Upper lobe of left lung (tissue), 4 donors: ENCODE results near the gene RNF224.

Experiments used
- EP300 ChIP-seq, 4 donors: sonication (generic); formaldehyde crosslinking; IDR thresholded peaks; one replicate each; pipeline ENCODE4 v1.5.1; 2017; ENCODE audit warnings: antibody characterized with exemption in 4 of 4, control low read depth in 2 of 4
- POLR2A ChIP-seq, 4 donors: fragments of 450-650 bp; IDR thresholded peaks; one replicate each; pipeline ENCODE4 v1.5.1; 2016 to 2017; ENCODE audit warnings: antibody characterized with exemption in 4 of 4, mild to moderate bottlenecking in 2 of 4
- POLR2AphosphoS5 ChIP-seq, 2 donors: sonication (generic); formaldehyde crosslinking; IDR thresholded peaks; one replicate each; pipeline ENCODE4 v1.5.1; 2017; ENCODE audit warnings: antibody characterized with exemption in 2 of 2
- TF ChIP-seq, protein P1 (sequence below), 6 experiments: fragments of 450-650 bp in 4 of 6; fragments of 200-600 bp in 2 of 6; sonication (generic) in 2 of 6; IDR thresholded peaks; one replicate each; pipeline ENCODE4 v1.5.1; 2016 to 2019; ENCODE audit warnings: antibody characterized with exemption in 6 of 6

GRCh38 chr9:137275203-137275587 lies 47.9 kb downstream of the RNF224 start:
- TF ChIP-seq, protein P1, sequence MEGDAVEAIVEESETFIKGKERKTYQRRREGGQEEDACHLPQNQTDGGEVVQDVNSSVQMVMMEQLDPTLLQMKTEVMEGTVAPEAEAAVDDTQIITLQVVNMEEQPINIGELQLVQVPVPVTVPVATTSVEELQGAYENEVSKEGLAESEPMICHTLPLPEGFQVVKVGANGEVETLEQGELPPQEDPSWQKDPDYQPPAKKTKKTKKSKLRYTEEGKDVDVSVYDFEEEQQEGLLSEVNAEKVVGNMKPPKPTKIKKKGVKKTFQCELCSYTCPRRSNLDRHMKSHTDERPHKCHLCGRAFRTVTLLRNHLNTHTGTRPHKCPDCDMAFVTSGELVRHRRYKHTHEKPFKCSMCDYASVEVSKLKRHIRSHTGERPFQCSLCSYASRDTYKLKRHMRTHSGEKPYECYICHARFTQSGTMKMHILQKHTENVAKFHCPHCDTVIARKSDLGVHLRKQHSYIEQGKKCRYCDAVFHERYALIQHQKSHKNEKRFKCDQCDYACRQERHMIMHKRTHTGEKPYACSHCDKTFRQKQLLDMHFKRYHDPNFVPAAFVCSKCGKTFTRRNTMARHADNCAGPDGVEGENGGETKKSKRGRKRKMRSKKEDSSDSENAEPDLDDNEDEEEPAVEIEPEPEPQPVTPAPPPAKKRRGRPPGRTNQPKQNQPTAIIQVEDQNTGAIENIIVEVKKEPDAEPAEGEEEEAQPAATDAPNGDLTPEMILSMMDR (IDR thresholded peaks at IDR 0.05), result no peak
- no peak for TF ChIP-seq POLR2AphosphoS5 (IDR thresholded peaks at IDR 0.05)
- no peak for TF ChIP-seq POLR2A (IDR thresholded peaks at IDR 0.05)
- no peak for TF ChIP-seq EP300 (IDR thresholded peaks at IDR 0.05)
